Type B pancreatic cell (in vitro differentiated cells): ENCODE results near the gene SEMA3G. TPM values are rescaled to one million over a fixed set of nuclear protein-coding genes. Genes with fewer than 3 reads are reported as not detected.

Experiments used
- DNase-seq: peaks from one replicate; pipeline ENCODE4 v3.0.0; 2021; ENCODE audit warnings: mixed read lengths; ENCODE audit not compliant: unreplicated experiment; ENCODE audit errors: extremely low spot score
- H3K27ac Mint-ChIP-seq: 2 replicates; pipeline ENCODE4 v1.8.0; 2021; ENCODE audit warnings: mild to moderate bottlenecking, mixed read lengths
- H3K27me3 Mint-ChIP-seq: 2 replicates; pipeline ENCODE4 v1.8.0; 2021; ENCODE audit warnings: mixed read lengths
- H3K36me3 Mint-ChIP-seq: 2 replicates; pipeline ENCODE4 v1.8.0; 2021; ENCODE audit warnings: mixed read lengths
- H3K4me1 Mint-ChIP-seq: one replicate; pipeline ENCODE4 v1.8.0; 2021; ENCODE audit warnings: mixed read lengths; ENCODE audit not compliant: unreplicated experiment
- H3K4me3 Mint-ChIP-seq: 2 replicates; pipeline ENCODE4 v1.8.0; 2021; ENCODE audit warnings: mild to moderate bottlenecking, mixed read lengths
- H3K9me3 Mint-ChIP-seq: 2 replicates; pipeline ENCODE4 v1.8.0; 2021; ENCODE audit warnings: mixed read lengths
- total RNA-seq: library from RNA; stranded (reverse); gene quantifications from 2 replicates; pipeline ENCODE4 v1.2.1, GENCODE V29; 2021; ENCODE audit warnings: low replicate concordance
- TF ChIP-seq, protein P1 (sequence below): fragments of 200-600 bp; sonication (generic); conservative IDR thresholded peaks from 2 replicates; pipeline ENCODE4 v1.5.0; 2021; ENCODE audit warnings: antibody characterized with exemption, mild to moderate bottlenecking

Gene SEMA3G
- total RNA-seq, 1 donor from 2014 or later: 0.77 TPM

DNA sequence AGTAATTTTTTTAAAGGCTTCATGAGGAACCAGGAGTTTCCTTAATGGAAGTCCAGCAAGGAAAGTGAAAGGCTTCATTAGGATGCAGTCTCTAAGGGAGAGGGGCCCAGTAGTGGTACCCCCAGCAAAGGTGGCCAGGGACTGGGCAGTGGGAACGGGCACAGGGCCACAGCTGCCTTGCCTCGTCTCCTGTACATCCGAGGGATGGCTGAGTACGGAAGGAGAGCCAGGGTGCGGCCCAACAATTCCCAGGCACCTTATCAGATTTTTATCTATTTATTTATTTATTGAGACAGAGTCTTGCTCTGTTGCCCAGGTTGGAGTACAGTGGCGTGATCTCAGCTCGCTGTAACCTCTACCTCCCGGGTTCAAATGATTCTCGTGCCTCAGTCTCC, 14.5 kb downstream of the SEMA3G start:
- peaks cover 30% of the 10 kb centered on the region for H3K4me1 Mint-ChIP-seq
- no peaks in the 10 kb centered on the region for H3K9me3 Mint-ChIP-seq
- no peak overlapping the region for H3K4me3 Mint-ChIP-seq
- TF ChIP-seq, protein P1, sequence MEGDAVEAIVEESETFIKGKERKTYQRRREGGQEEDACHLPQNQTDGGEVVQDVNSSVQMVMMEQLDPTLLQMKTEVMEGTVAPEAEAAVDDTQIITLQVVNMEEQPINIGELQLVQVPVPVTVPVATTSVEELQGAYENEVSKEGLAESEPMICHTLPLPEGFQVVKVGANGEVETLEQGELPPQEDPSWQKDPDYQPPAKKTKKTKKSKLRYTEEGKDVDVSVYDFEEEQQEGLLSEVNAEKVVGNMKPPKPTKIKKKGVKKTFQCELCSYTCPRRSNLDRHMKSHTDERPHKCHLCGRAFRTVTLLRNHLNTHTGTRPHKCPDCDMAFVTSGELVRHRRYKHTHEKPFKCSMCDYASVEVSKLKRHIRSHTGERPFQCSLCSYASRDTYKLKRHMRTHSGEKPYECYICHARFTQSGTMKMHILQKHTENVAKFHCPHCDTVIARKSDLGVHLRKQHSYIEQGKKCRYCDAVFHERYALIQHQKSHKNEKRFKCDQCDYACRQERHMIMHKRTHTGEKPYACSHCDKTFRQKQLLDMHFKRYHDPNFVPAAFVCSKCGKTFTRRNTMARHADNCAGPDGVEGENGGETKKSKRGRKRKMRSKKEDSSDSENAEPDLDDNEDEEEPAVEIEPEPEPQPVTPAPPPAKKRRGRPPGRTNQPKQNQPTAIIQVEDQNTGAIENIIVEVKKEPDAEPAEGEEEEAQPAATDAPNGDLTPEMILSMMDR: no peak
- no peak for DNase-seq
- H3K36me3 Mint-ChIP-seq: no peaks in the 10 kb centered on the region
- peaks cover 3% of the 10 kb centered on the region for H3K27me3 Mint-ChIP-seq
- H3K27ac Mint-ChIP-seq: no peak overlapping the region

DNA sequence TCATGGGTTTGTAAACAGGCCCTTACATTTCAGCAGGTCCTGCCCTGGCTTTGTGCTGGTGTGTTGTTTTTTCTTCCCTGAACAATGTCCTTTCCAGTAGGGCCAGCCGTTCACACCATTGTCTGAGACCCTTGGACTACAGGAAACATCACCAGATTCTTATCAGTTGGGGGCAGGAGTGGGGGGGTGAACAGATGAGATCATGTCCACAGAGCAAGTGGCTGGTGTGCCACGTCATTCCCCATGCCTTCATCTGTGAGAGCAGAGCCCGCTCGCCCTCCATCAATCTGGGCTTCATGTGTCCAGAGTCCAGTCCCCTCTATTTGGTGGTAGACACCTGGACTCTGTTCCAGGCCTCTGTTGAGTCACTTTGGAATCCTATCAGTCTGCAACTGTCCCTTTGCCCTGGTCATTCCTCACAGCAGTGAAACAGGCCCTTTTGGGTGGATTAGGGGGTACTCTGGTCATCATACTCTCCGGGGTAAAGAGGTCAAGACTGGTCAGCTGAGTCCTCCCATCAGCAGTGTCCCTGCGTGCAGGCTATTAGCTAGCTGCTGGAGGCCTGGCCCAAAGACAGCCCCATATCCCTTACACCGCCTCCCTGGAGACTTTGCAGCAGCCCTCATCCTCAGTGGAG, 15.0 kb downstream of the SEMA3G start:
- no peak overlapping the region for H3K4me3 Mint-ChIP-seq
- DNase-seq: no peak
- no peak overlapping the region for H3K27ac Mint-ChIP-seq
- no peaks in the 10 kb centered on the region for H3K36me3 Mint-ChIP-seq
- peaks cover 3% of the 10 kb centered on the region for H3K27me3 Mint-ChIP-seq
- no peaks in the 10 kb centered on the region for H3K9me3 Mint-ChIP-seq
- H3K4me1 Mint-ChIP-seq: peaks cover 30% of the 10 kb centered on the region
- TF ChIP-seq, protein P1: no peak

DNA sequence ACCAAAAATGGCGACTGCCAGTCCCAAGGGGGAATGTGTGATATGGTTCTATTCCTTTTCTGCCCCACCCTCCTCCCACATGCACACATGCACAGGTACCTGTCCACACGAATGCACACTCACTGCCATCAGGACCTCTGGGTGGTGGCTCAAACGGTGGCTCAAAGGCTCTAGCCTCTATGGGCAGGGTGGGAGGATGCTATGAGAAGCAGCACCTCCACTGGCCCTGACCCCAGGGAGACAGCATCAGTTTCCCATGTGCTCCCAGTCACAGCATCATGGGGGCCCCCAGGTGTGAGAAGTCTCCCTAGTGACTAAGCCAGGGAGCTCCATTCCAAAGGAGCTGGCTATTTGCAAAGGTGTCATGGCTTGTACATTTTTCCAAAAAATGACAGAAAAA, 15.9 kb downstream of the SEMA3G start:
- no peak for DNase-seq
- Mint-ChIP-seq H3K9me3 (no peaks in the 10 kb centered on the region), H3K4me1 (peaks cover 25% of the 10 kb centered on the region), H3K27ac (no peak overlapping the region), H3K27me3 (peaks cover 3% of the 10 kb centered on the region), H3K36me3 (no peaks in the 10 kb centered on the region), H3K4me3 (no peak overlapping the region)
- TF ChIP-seq, protein P1: no peak

DNA sequence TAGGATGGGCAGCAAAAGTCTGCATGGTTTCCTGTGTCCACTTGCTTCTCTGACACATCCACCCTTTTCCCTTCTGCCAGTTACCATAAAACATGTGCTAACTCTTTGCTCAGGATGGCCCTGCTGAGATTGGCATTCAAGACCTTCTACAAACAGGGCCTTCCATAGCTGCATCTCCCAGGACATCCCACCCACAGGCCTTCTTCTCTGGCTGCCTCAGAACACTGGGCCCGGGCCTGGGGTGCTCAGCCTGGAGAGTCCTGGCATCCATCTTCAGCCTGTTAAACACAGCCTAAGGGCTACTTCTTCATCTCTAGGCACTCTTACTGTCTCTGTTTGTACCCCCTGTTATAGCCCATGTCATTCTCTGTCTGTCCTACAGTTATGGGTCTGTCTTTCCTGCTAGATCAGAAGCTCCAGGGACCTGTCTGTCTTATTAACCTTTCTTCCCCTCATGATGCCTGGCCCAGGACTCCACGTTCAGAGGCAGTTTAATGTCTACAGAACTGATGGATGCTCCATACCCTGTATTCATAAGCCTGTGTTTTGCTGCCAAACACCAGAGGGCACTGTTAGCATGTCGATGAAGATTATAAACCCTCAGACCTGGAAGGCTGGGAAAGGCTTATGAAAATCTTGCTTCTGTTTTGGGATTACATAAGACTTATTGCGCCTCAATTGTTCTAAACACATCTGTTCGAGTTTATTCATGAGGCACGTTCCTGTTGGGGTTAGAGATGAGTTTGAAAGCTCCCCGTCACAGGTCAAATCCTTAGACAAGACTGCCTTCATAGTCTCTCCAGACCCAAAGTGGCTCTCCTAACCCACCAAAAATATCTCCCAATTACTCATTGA, 16.5 kb downstream of the SEMA3G start:
- Mint-ChIP-seq H3K4me1 (peaks cover 20% of the 10 kb centered on the region), H3K27me3 (peaks cover 3% of the 10 kb centered on the region), H3K4me3 (no peak overlapping the region), H3K36me3 (no peaks in the 10 kb centered on the region), H3K27ac (peak overlapping the region; percentile 71), H3K9me3 (no peaks in the 10 kb centered on the region)
- DNase-seq: no peak
- TF ChIP-seq, protein P1: peak; percentile 88

DNA sequence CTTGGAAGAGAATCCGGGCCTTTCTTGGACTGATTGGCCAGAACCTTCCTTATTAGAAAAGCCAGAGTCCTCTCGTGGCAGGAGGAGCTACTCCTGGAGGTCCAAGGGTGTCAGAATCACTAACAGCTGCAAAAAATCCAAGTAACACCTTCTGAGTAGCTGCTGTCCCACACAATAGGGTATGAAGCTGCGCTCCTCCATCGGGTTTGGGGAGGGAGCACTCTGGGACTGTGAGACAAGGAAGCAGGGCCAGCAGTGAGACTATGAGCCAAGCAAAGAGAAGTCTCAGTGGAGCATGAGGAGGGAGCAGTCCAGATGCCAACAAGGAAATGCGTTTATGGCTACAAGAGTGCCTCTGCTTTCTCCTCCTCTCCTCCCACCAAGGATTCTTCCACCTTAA, 21.7 kb downstream of the SEMA3G start:
- no peaks in the 10 kb centered on the region for H3K36me3 Mint-ChIP-seq

More for the DNA sequence above, 21.7 kb downstream of the SEMA3G start:
- TF ChIP-seq, protein P1: no peak
- no peak overlapping the region for H3K4me3 Mint-ChIP-seq
- DNase-seq: no peak
- H3K9me3 Mint-ChIP-seq: no peaks in the 10 kb centered on the region
- no peaks in the 10 kb centered on the region for H3K27me3 Mint-ChIP-seq
- no peak overlapping the region for H3K27ac Mint-ChIP-seq
- H3K4me1 Mint-ChIP-seq: peaks cover 15% of the 10 kb centered on the region
